PC-3 (cell line): ENCODE measurements around the gene MASP2. TPM values are rescaled to one million over a fixed set of nuclear protein-coding genes. Genes with fewer than 3 reads are reported as not detected.
"Not testable (repeated sequence)": the region's sequence is repeated elsewhere in the genome, so short reads cannot be mapped to it uniquely, and the experiment has no call there.

ENCODE experiments used
- ATAC-seq: fragments of 200-7000 bp; cut with Tn5 transposase; 2 replicates; pipeline ENCODE4 v1.9.1; 2020; ENCODE audit warnings: mild to moderate bottlenecking, moderate library complexity
- BruUV-seq: library from RNA; stranded (reverse); fragments of 400-500 nt; replicated peaks from 2 replicates; lab custom pipeline; 2021; lab: Mats Ljungman, UMichigan
- CTCF ChIA-PET: fragments of 300-600 bp; sonication (Branson Sonifier 250); formaldehyde crosslinking; loops from one replicate; lab custom pipeline; 2022; ENCODE audit warnings: antibody characterized with exemption; lab: Charles Lee
- POLR2A ChIA-PET: fragments of 300-600 bp; sonication (Branson Sonifier 250); formaldehyde crosslinking; loops from one replicate; lab custom pipeline; 2022; ENCODE audit warnings: antibody characterized with exemption; ENCODE audit not compliant: unreplicated experiment; lab: Charles Lee
- DNase-seq: peaks from one replicate; pipeline ENCODE4 v3.0.0-alpha.2; 2015
- H2AFZ ChIP-seq: fragments of 300-600 bp; sonication (generic); 2 replicates; pipeline ENCODE4 v1.6.0; 2016; ENCODE audit warnings: antibody characterized with exemption, low read length
- H3F3A ChIP-seq: fragments of 300-600 bp; sonication (generic); one replicate; pipeline ENCODE4 v1.6.0; 2017; ENCODE audit warnings: antibody characterized with exemption, low read length, control low read depth, mild to moderate bottlenecking; ENCODE audit not compliant: unreplicated experiment
- H3K27ac ChIP-seq: fragments of 300-600 bp; sonication (generic); 2 replicates; pipeline ENCODE4 v1.5.1; 2016; ENCODE audit warnings: mild to moderate bottlenecking, low read length
- H3K27me3 ChIP-seq: fragments of 300-600 bp; sonication (generic); 2 replicates; pipeline ENCODE4 v1.6.1; 2016; ENCODE audit warnings: low read length, mixed read lengths
- H3K36me3 ChIP-seq: fragments of 300-600 bp; sonication (generic); 2 replicates; pipeline ENCODE4 v1.6.1; 2016; ENCODE audit warnings: low read depth, mixed run types, low read length, mixed read lengths
- H3K4me1 ChIP-seq: fragments of 300-600 bp; sonication (generic); 2 replicates; pipeline ENCODE4 v1.5.1; 2016; ENCODE audit warnings: low read length; ENCODE audit not compliant: insufficient read depth
- H3K4me2 ChIP-seq: fragments of 300-600 bp; sonication (generic); 2 replicates; pipeline ENCODE4 v1.6.0; 2016; ENCODE audit warnings: low read length
- H3K4me3 ChIP-seq: fragments of 300-600 bp; sonication (generic); 2 replicates; pipeline ENCODE4 v1.5.1; 2016; ENCODE audit warnings: mild to moderate bottlenecking, low read length, mixed read lengths
- H3K79me2 ChIP-seq: fragments of 300-600 bp; sonication (generic); 2 replicates; pipeline ENCODE4 v1.6.1; 2017; ENCODE audit warnings: low read length, mixed read lengths
- H3K9ac ChIP-seq: fragments of 300-600 bp; sonication (generic); 2 replicates; pipeline ENCODE4 v1.6.0; 2016; ENCODE audit warnings: mild to moderate bottlenecking, low read length
- H3K9me2 ChIP-seq: fragments of 300-600 bp; sonication (generic); replicated peaks from 2 replicates; pipeline ENCODE4 v1.6.1; 2016; ENCODE audit warnings: mixed run types, low read length, mixed read lengths
- H3K9me3 ChIP-seq: fragments of 300-600 bp; sonication (generic); 2 replicates; pipeline ENCODE4 v1.6.1; 2016; ENCODE audit warnings: low read length, mixed read lengths
- H4K20me1 ChIP-seq: fragments of 300-600 bp; sonication (generic); 2 replicates; pipeline ENCODE4 v1.6.1; 2016; ENCODE audit warnings: low read length, mixed read lengths
- EZH2 ChIP-seq: fragments of 300-600 bp; sonication (generic); IDR thresholded peaks from one replicate; pipeline ENCODE4 v1.6.1; 2017; ENCODE audit warnings: antibody characterized with exemption, mild to moderate bottlenecking, low read length; ENCODE audit not compliant: unreplicated experiment
- EZH2phosphoT487 ChIP-seq: fragments of 300-600 bp; sonication (generic); IDR thresholded peaks from 2 replicates; pipeline ENCODE4 v1.6.1; 2018; ENCODE audit warnings: mild to moderate bottlenecking, antibody characterized with exemption, low read length, borderline replicate concordance
- intact Hi-C: fragments of 100-400 bp; cut with micrococcal nuclease; formaldehyde crosslinking; loops from 2 replicates; pipeline ENCODE4 v1.9.0; 2023
- total RNA-seq: library from RNA; depleted of rRNA; stranded (reverse); fragments of >200 nt; gene quantifications from 2 replicates; pipeline ENCODE4 v1.2.3, GENCODE V29; 2014
- TF ChIP-seq, protein P1 (sequence below): fragments of 300-600 bp; sonication (generic); conservative IDR thresholded peaks from 2 replicates; pipeline ENCODE4 v1.5.1; 2017; ENCODE audit warnings: antibody characterized with exemption, low read depth, mild to moderate bottlenecking, low read length

The MASP2 gene
- total RNA-seq, 1 experiment from 2014 or later: 0.26 TPM

DNA sequence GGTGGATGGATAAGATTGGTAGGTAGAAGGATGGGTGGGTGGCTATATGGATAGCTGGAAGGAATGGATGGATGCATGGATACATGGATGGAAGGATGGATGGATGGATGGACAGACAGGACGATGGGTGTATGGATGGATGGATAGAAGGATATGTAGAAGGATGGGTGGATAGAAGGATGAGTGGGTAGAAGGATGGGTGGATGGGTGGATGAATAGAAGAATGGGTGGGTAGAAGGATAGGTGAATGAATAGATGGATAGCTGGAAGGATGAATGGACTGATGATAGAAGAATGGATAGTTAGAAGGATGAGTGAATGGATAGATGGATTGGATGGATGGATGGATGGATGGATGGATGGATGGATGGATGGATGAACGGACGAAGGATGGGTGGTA, 5.0 kb downstream of the MASP2 start:
- Histone ChIP-seq H3K27ac (no peak overlapping the region), H3K79me2 (no peaks in the 10 kb centered on the region), H4K20me1 (no peaks in the 10 kb centered on the region), H3K4me3 (no peak overlapping the region), H3K9me2 (no peaks in the 10 kb centered on the region), H3K27me3 (no peaks in the 10 kb centered on the region), H3K4me1 (no peaks in the 10 kb centered on the region), H3K4me2 (no peak overlapping the region), H3K36me3 (no peaks in the 10 kb centered on the region), H3F3A (no peaks in the 10 kb centered on the region), H3K9ac (no peak overlapping the region), H2AFZ (no peak overlapping the region), H3K9me3 (no peaks in the 10 kb centered on the region)
- DNase-seq: no peak
- no peak for ATAC-seq
- intact Hi-C loops: no loop called here
- ChIA-PET POLR2A (no interaction called here), CTCF (no interaction called here)
- no TSS peak for BruUV-seq
- TF ChIP-seq EZH2phosphoT487 (no peak), EZH2 (no peak)
- TF ChIP-seq, protein P1, sequence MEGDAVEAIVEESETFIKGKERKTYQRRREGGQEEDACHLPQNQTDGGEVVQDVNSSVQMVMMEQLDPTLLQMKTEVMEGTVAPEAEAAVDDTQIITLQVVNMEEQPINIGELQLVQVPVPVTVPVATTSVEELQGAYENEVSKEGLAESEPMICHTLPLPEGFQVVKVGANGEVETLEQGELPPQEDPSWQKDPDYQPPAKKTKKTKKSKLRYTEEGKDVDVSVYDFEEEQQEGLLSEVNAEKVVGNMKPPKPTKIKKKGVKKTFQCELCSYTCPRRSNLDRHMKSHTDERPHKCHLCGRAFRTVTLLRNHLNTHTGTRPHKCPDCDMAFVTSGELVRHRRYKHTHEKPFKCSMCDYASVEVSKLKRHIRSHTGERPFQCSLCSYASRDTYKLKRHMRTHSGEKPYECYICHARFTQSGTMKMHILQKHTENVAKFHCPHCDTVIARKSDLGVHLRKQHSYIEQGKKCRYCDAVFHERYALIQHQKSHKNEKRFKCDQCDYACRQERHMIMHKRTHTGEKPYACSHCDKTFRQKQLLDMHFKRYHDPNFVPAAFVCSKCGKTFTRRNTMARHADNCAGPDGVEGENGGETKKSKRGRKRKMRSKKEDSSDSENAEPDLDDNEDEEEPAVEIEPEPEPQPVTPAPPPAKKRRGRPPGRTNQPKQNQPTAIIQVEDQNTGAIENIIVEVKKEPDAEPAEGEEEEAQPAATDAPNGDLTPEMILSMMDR: no peak

- Histone ChIP-seq H3K27ac (no peak overlapping the region), H3K27me3 (no peaks in the 10 kb centered on the region), H3K36me3 (no peaks in the 10 kb centered on the region), H3K9ac (no peak overlapping the region), H3K9me2 (no peaks in the 10 kb centered on the region), H3K4me2 (no peak overlapping the region), H3K79me2 (no peaks in the 10 kb centered on the region), H3K4me1 (no peaks in the 10 kb centered on the region), H2AFZ (no peak overlapping the region), H4K20me1 (no peaks in the 10 kb centered on the region), H3K4me3 (no peak overlapping the region), H3K9me3 (no peaks in the 10 kb centered on the region), H3F3A (no peaks in the 10 kb centered on the region)
- CTCF ChIA-PET: no interaction called here
- DNase-seq (no peak), ATAC-seq (no peak)
- BruUV-seq: no TSS peak
- TF ChIP-seq, protein P1: no peak
- no peak for TF ChIP-seq EZH2phosphoT487
- no peak for TF ChIP-seq EZH2
- intact Hi-C loops: no loop called here
- POLR2A ChIA-PET: no interaction called here
These were observed 6.0 kb downstream of the MASP2 start for GRCh38 chr1:11041048-11041447.

DNA sequence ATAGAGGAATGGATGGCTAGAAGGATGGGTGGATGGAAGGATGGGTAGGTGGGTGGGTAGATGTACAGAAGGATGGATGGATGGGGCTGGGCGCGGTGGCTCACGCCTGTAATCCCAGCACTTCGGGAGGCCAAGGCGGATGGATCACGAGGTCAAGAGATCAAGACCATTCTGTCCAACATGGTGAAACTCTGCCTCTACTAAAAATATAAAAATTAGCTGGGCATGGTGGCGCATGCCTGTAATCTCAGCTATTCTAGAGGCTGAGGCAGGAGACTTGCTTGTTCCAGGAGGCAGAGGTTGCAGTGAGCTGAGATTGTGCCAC, 7.0 kb downstream of the MASP2 start:
- H3K4me2 ChIP-seq, H3K4me1 ChIP-seq, H3K27me3 ChIP-seq, intact Hi-C loops, H4K20me1 ChIP-seq, H3K4me3 ChIP-seq, H3K9me2 ChIP-seq, H3K27ac ChIP-seq, H3K9ac ChIP-seq, H3F3A ChIP-seq, ATAC-seq, BruUV-seq, H3K79me2 ChIP-seq, POLR2A ChIA-PET, DNase-seq, H3K9me3 ChIP-seq, H2AFZ ChIP-seq, H3K36me3 ChIP-seq: not testable (repeated sequence)
- CTCF ChIA-PET: interaction anchor here (0.6 kb wide), 1 partner anchor 28 kb away, joined by 6 read pairs; no protein-coding TSS in a partner anchor
